GM19438 (cell line): ENCODE results near the gene OXGR1.
A peak's percentile ranks its signal among the peaks of the same experiment; 100 is the strongest.
"Not testable (repeated sequence)": the region's sequence is repeated elsewhere in the genome, so short reads cannot be mapped to it uniquely, and the experiment has no call there.

ENCODE experiments used
- ATAC-seq: cut with Tn5 transposase; IDR thresholded peaks from one replicate; pipeline ENCODE4 v1.9.1; 2021; ENCODE audit warnings: low read depth; ENCODE audit not compliant: unreplicated experiment

The OXGR1 gene

GRCh38 chr13:96994017-96994857 lies at the start of gene OXGR1:
OXGR1 (minus strand) TSS chr13:96994476; CDS start chr13:96987759, 6,717 bp downstream.
- ATAC-seq: no peak

- ATAC-seq: no peak
These were observed 49.0 kb upstream of the OXGR1 start for GRCh38 chr13:97043302-97043701.

- ATAC-seq: peak; percentile 58
These were observed 36.6 kb upstream of the OXGR1 start for GRCh38 chr13:97030705-97031452.

GRCh38 chr13:97028441-97029299 lies 34.4 kb upstream of the OXGR1 start:
- ATAC-seq: no peak

GRCh38 chr13:97027162-97027554 lies 32.9 kb upstream of the OXGR1 start:
- ATAC-seq: no peak

- ATAC-seq: no peak
These were observed 32.4 kb upstream of the OXGR1 start for GRCh38 chr13:97026531-97027161.

GRCh38 chr13:97023812-97024211 lies 29.5 kb upstream of the OXGR1 start:
- not testable (repeated sequence) for ATAC-seq

GRCh38 chr13:97023117-97023516 lies 28.8 kb upstream of the OXGR1 start:
- no peak for ATAC-seq

- no peak for ATAC-seq
These were observed 27.0 kb upstream of the OXGR1 start for GRCh38 chr13:97021241-97021640.

- ATAC-seq: no peak
These were observed 26.5 kb upstream of the OXGR1 start for GRCh38 chr13:97020689-97021240.

GRCh38 chr13:97020194-97020593 lies 25.9 kb upstream of the OXGR1 start:
- ATAC-seq: no peak

- no peak for ATAC-seq
These were observed 25.0 kb upstream of the OXGR1 start for GRCh38 chr13:97019236-97019635.

GRCh38 chr13:97018029-97018819 lies 23.9 kb upstream of the OXGR1 start:
- peak; percentile 84 for ATAC-seq

GRCh38 chr13:97017322-97017721 lies 23.0 kb upstream of the OXGR1 start:
- no peak for ATAC-seq

GRCh38 chr13:97015661-97016350 lies 21.5 kb upstream of the OXGR1 start:
- no peak for ATAC-seq

GRCh38 chr13:97012251-97013048 lies 18.2 kb upstream of the OXGR1 start:
- ATAC-seq: no peak

- no peak for ATAC-seq
These were observed 17.3 kb upstream of the OXGR1 start for GRCh38 chr13:97011446-97012131.
